H1 (cell line): Measurements from ENCODE around the gene ACOX1. TPM values are rescaled to one million over a fixed set of nuclear protein-coding genes. Genes with fewer than 3 reads are reported as not detected.

ENCODE experiments used
- CTCF ChIA-PET: fragments of 300-600 bp; sonication (Branson Sonifier 250); formaldehyde crosslinking; loops from one replicate; lab custom pipeline; 2021; ENCODE audit not compliant: partially characterized antibody; lab: Charles Lee
- POLR2A ChIA-PET: fragments of 300-600 bp; sonication (Branson Sonifier 250); formaldehyde crosslinking; loops from one replicate; lab custom pipeline; 2021; ENCODE audit warnings: inconsistent platforms; ENCODE audit not compliant: partially characterized antibody; lab: Charles Lee
- DNase-seq, 2 experiments: peaks; one replicate each; pipeline versions ENCODE4 v3.0.0 to v3.0.0-alpha.2; 2010 to 2022; ENCODE audit warnings: low spot score in 2 of 2, low read depth in 1 of 2, mixed read lengths in 1 of 2
- FAIRE-seq: peaks from 2 replicates; lab custom pipeline; 2011; peaks lifted over from hg19 to GRCh38; lab: Jason Lieb, UNC
- H2AFZ ChIP-seq: 2 replicates; pipeline ENCODE4 v1.8.1; 2012; ENCODE audit warnings: low read length, inconsistent platforms
- H2AK5ac ChIP-seq: 2 replicates; pipeline ENCODE4 v1.6.1; 2013; ENCODE audit warnings: low read depth, low read length
- H2BK120ac ChIP-seq: replicated peaks from 2 replicates; pipeline ENCODE3; 2013; ENCODE audit warnings: low read depth, low read length, inconsistent platforms
- H2BK12ac ChIP-seq: 2 replicates; pipeline ENCODE4 v1.6.1; 2013; ENCODE audit warnings: low read depth, low read length
- H2BK15ac ChIP-seq: 2 replicates; pipeline ENCODE4 v1.6.1; 2013; ENCODE audit warnings: low read length
- H2BK20ac ChIP-seq: 2 replicates; pipeline ENCODE4 v1.6.1; 2013; ENCODE audit warnings: low read length
- H2BK5ac ChIP-seq: 2 replicates; pipeline ENCODE4 v1.6.1; 2013; ENCODE audit warnings: low read depth, low read length
- H3K14ac ChIP-seq: 2 replicates; pipeline ENCODE4 v1.6.1; 2013; ENCODE audit warnings: inconsistent platforms; ENCODE audit not compliant: insufficient read length
- H3K18ac ChIP-seq: 2 replicates; pipeline ENCODE4 v1.6.1; 2013; ENCODE audit warnings: low read length; ENCODE audit errors: extremely low read depth
- H3K23ac ChIP-seq: 2 replicates; pipeline ENCODE4 v1.6.1; 2013; ENCODE audit warnings: inconsistent platforms; ENCODE audit not compliant: insufficient read length
- H3K23me2 ChIP-seq: 2 replicates; pipeline ENCODE4 v1.6.1; 2013; ENCODE audit warnings: low read depth, low read length
- H3K27ac ChIP-seq: 2 replicates; pipeline ENCODE4 v1.6.1; 2011; ENCODE audit warnings: low read depth, low read length, inconsistent platforms
- H3K27me3 ChIP-seq, 4 experiments: replicated peaks in 1 of 4; 1 replicate in 1 of 4; 2 replicates in 3 of 4; pipeline versions ENCODE4 v1.6.1 to v1.8.1; 2011 to 2013; ENCODE audit warnings: low read length in 3 of 4, mild to moderate bottlenecking in 3 of 4, inconsistent platforms in 2 of 4, mixed read lengths in 2 of 4, moderate library complexity in 1 of 4; ENCODE audit not compliant: control insufficient read depth in 3 of 4, insufficient read depth in 3 of 4; ENCODE audit errors: extremely low read depth in 1 of 4
- H3K36me3 ChIP-seq, 4 experiments: 2 replicates each; pipeline versions ENCODE4 v1.6.1 to v1.8.1; 2011 to 2013; ENCODE audit warnings: mild to moderate bottlenecking in 4 of 4, low read length in 3 of 4, moderate library complexity in 2 of 4, control low read depth in 1 of 4, inconsistent platforms in 1 of 4; ENCODE audit not compliant: insufficient read depth in 4 of 4, control insufficient read depth in 2 of 4
- H3K4ac ChIP-seq: replicated peaks from 2 replicates; pipeline ENCODE3; 2013; ENCODE audit warnings: low read length, low read depth, mixed read lengths, inconsistent platforms; ENCODE audit not compliant: insufficient read length
- H3K4me1 ChIP-seq, 4 experiments: replicated peaks in 1 of 4; 1 replicate in 1 of 4; 2 replicates in 3 of 4; pipeline versions ENCODE4 v1.6.1 to v1.8.1; 2011 to 2013; ENCODE audit warnings: low read length in 3 of 4, inconsistent platforms in 2 of 4, mixed read lengths in 1 of 4; ENCODE audit not compliant: insufficient read depth in 4 of 4, control insufficient read depth in 3 of 4
- H3K4me2 ChIP-seq, 2 experiments: 2 replicates each; pipeline versions ENCODE4 v1.6.1 to v1.8.1; 2011 to 2013; ENCODE audit warnings: low read depth in 2 of 2, low read length in 2 of 2, control low read depth in 1 of 2, inconsistent platforms in 1 of 2, mild to moderate bottlenecking in 1 of 2; ENCODE audit not compliant: insufficient read depth in 1 of 2
- H3K4me3 ChIP-seq, 4 experiments: fragments of 200-600, 300-600 bp in 1 of 4; sonication (generic), shearing (Covaris generic), sonication (Bioruptor Twin) in 1 of 4; 2 replicates each; pipeline versions ENCODE4 v1.5.1 to v1.8.1; 2011 to 2016; ENCODE audit warnings: low read length in 4 of 4, low read depth in 3 of 4, control low read depth in 2 of 4, inconsistent platforms in 2 of 4, mild to moderate bottlenecking in 2 of 4, mixed read lengths in 1 of 4, moderate library complexity in 1 of 4; ENCODE audit not compliant: insufficient read depth in 2 of 4; ENCODE audit errors: extremely low read depth in 1 of 4
- H3K56ac ChIP-seq: replicated peaks from 2 replicates; pipeline ENCODE3; 2013; ENCODE audit warnings: low read depth, mild to moderate bottlenecking, mixed read lengths, low read length, inconsistent platforms; ENCODE audit not compliant: insufficient read length
- H3K79me1 ChIP-seq: 2 replicates; pipeline ENCODE4 v1.6.1; 2013; ENCODE audit warnings: low read depth, low read length, control low read depth
- H3K79me2 ChIP-seq, 2 experiments: 2 replicates each; pipeline versions ENCODE4 v1.6.1 to v1.8.1; 2012 to 2013; ENCODE audit warnings: low read length in 2 of 2, mild to moderate bottlenecking in 2 of 2, inconsistent platforms in 1 of 2; ENCODE audit not compliant: insufficient read depth in 2 of 2, control insufficient read depth in 1 of 2
- H3K9ac ChIP-seq, 4 experiments: replicated peaks in 1 of 4; 1 replicate in 1 of 4; 2 replicates in 3 of 4; pipeline versions ENCODE4 v1.6.1 to v1.8.1; 2011 to 2013; ENCODE audit warnings: low read depth in 3 of 4, low read length in 3 of 4, control low read depth in 2 of 4, mild to moderate bottlenecking in 2 of 4, moderate library complexity in 2 of 4, inconsistent platforms in 1 of 4; ENCODE audit errors: extremely low read depth in 1 of 4
- H3K9me3 ChIP-seq, 2 experiments: 2 replicates each; pipeline versions ENCODE4 v1.6.1 to v1.8.1; 2012 to 2013; ENCODE audit warnings: mild to moderate bottlenecking in 2 of 2, moderate library complexity in 2 of 2, control low read depth in 1 of 2, inconsistent platforms in 1 of 2, low read depth in 1 of 2, low read length in 1 of 2, mixed read lengths in 1 of 2; ENCODE audit not compliant: insufficient read depth in 2 of 2
- H4K20me1 ChIP-seq, 2 experiments: replicated peaks in 1 of 2; 2 replicates each; pipeline versions ENCODE3 to v1.8.1; 2011 to 2013; ENCODE audit warnings: inconsistent platforms in 2 of 2, low read length in 2 of 2, mild to moderate bottlenecking in 1 of 2; ENCODE audit not compliant: insufficient read depth in 2 of 2, control insufficient read depth in 1 of 2
- H4K5ac ChIP-seq: 2 replicates; pipeline ENCODE4 v1.6.1; 2013; ENCODE audit warnings: low read length, low read depth, mixed read lengths, inconsistent platforms; ENCODE audit not compliant: insufficient read length
- H4K8ac ChIP-seq: 2 replicates; pipeline ENCODE4 v1.8.0; 2013; ENCODE audit warnings: mild to moderate bottlenecking, moderate library complexity, low read length, inconsistent platforms; ENCODE audit not compliant: insufficient read depth; ENCODE audit errors: extremely low read depth
- H4K91ac ChIP-seq: replicated peaks from 2 replicates; pipeline ENCODE3; 2013; ENCODE audit warnings: low read length, mixed read lengths, inconsistent platforms; ENCODE audit not compliant: insufficient read length
- CHD1 ChIP-seq: IDR thresholded peaks from 2 replicates; pipeline ENCODE4 v1.6.1; 2012; ENCODE audit warnings: low read depth, low read length, improper control_type of control experiment
- EGR1 ChIP-seq: IDR thresholded peaks from 2 replicates; pipeline ENCODE4 v1.6.1; 2011; ENCODE audit warnings: low read depth, low read length, borderline replicate concordance
- GABPA ChIP-seq: IDR thresholded peaks from 2 replicates; pipeline ENCODE4 v1.6.1; 2011; ENCODE audit warnings: mild to moderate bottlenecking, low read length, moderate library complexity, borderline replicate concordance; ENCODE audit not compliant: insufficient read depth
- GTF2F1 ChIP-seq: IDR thresholded peaks from 2 replicates; pipeline ENCODE4 v1.6.1; 2012; ENCODE audit warnings: low read depth, low read length, improper control_type of control experiment, borderline replicate concordance
- HDAC6 ChIP-seq: IDR thresholded peaks from one replicate; pipeline ENCODE4 v1.7.1; 2012; ENCODE audit warnings: low read depth, mild to moderate bottlenecking, inconsistent platforms, low read length, moderate library complexity
- KDM4A ChIP-seq: IDR thresholded peaks from one replicate; pipeline ENCODE4 v1.7.1; 2012; ENCODE audit warnings: low read depth, mild to moderate bottlenecking, moderate library complexity, low read length, inconsistent platforms; ENCODE audit not compliant: severe bottlenecking
- POLR2A ChIP-seq, 2 experiments: IDR thresholded peaks; 1 replicate in 1 of 2; 2 replicates in 1 of 2; pipeline ENCODE4 v1.6.1; 2011; ENCODE audit warnings: low read depth in 2 of 2, low read length in 2 of 2, mild to moderate bottlenecking in 2 of 2; ENCODE audit errors: control extremely low read depth in 1 of 2
- RNF2 ChIP-seq: fragments of 200-900, 300-1000 bp; sonication (generic); IDR thresholded peaks from 2 replicates; pipeline ENCODE4 v1.7.1; 2016; ENCODE audit warnings: borderline replicate concordance, low read depth, mild to moderate bottlenecking, antibody characterized with exemption, low read length; ENCODE audit not compliant: poor library complexity, severe bottlenecking; ENCODE audit errors: missing control alignments
- SIRT6 ChIP-seq: IDR thresholded peaks from one replicate; pipeline ENCODE4 v1.7.1; 2012; ENCODE audit warnings: low read length, inconsistent platforms
- WGBS, 2 experiments: shearing (Covaris generic) in 1 of 2; methylation state at CpG; one replicate each; pipeline versions ENCODE4 v1.1.6 to v1.1.7; 2013 to 2015; ENCODE audit warnings: low lambda C conversion rate in 2 of 2, mixed read lengths in 2 of 2, inconsistent platforms in 1 of 2, low coverage in 1 of 2, missing lambda C conversion rate in 1 of 2; ENCODE audit not compliant: insufficient replicate concordance in 2 of 2, insufficient coverage in 1 of 2, insufficient read length in 1 of 2; ENCODE audit errors: extremely low coverage in 1 of 2, missing lambda C conversion rate in 1 of 2; 5-methylcytosine and 5-hydroxymethylcytosine counted together
- polyA plus RNA-seq, 7 experiments: library from polyadenylated mRNA; depleted of rRNA in 3 of 7; stranded (reverse) in 5 of 7; unstranded in 2 of 7; fragments of >200 nt in 5 of 7; fragments of 200-250 nt in 2 of 7; gene quantifications; 1 replicate in 5 of 7; 2 replicates in 1 of 7; 4 replicates in 1 of 7; pipeline versions ENCODE4 v1.2.1 to v1.2.3, GENCODE V29; 2011 to 2013; ENCODE audit warnings: missing spikeins in 2 of 7, mixed read lengths in 2 of 7
- total RNA-seq: library from RNA; stranded (reverse); fragmentation: NEBNext Ultra II Directional; extraction: Animal tissue kit (Norgen Biotek cat#: 25700); gene quantifications from 2 replicates; pipeline ENCODE4 v1.2.1, GENCODE V29; 2021

The ACOX1 gene
- total and polyA plus RNA-seq, 2 of the 8 experiments (the other 6 are each of a cell fraction or from before 2014, with no cell fraction given) = 10.5 to 30.4 TPM

DNA sequence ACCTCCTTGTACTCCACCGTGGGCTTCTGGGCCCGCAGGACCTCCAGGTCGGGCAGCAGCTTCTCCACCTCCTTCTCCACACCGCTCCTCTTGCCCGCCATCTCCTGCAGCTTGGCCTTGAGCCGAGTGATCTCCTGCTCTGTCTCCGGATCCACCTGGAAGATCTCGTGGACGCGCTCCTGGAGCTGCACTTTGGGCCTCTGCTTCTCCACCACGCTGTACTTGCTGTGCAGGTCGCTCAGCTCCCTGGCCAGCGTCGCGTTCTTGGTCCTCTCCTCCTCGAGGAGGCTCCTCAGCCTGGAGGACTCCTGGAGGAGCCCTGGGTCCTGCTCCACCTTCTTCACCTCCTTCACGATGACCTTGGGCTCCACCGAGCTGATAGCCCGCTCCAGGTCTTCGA is 30.5 kb upstream of the ACOX1 start:
- peak overlapping the region; percentile 69 for H3K4ac ChIP-seq
- ChIA-PET POLR2A (interaction anchor here (0.7 to 1.6 kb wide), 5 partner anchors 14 to 261 kb away, joined by 3 to 5 read pairs (median 3); no protein-coding TSS in a partner anchor), CTCF (interaction anchor here (0.5 to 32.0 kb wide), 12 partner anchors 5 to 177 kb away, joined by 3 to 885 read pairs (median 6); partner anchors contain the start of genes CDK3, EVPL, MRPL38 and TRIM65)
- no peak overlapping the region for H4K91ac ChIP-seq
- FAIRE-seq (no peak), DNase-seq (no peak)
- no peak overlapping the region for H2BK120ac ChIP-seq
- no peak overlapping the region for H3K9ac ChIP-seq
- no peak for TF ChIP-seq SIRT6
- no peak for TF ChIP-seq GABPA
- TF ChIP-seq KDM4A = no peak
- TF ChIP-seq HDAC6 = no peak
- no peak for TF ChIP-seq RNF2
- no peak for TF ChIP-seq POLR2A (IDR thresholded peaks at IDR 0.05; ENCODE audit: control extremely low read depth in 1 of 2, low read depth in 2 of 2, low read length in 2 of 2)
- TF ChIP-seq GTF2F1 = no peak
- no peak for TF ChIP-seq CHD1
- no peak for TF ChIP-seq EGR1
- H2BK20ac ChIP-seq = no peak overlapping the region
- H3K23ac ChIP-seq = no peak overlapping the region
- H3K23me2 ChIP-seq = no peaks in the 10 kb centered on the region
- no peak overlapping the region for H2BK12ac ChIP-seq
- no peak overlapping the region for H3K4me3 ChIP-seq
- H3K36me3 ChIP-seq = no peaks in the 10 kb centered on the region; a peak in 1 of 8 replicates
- H3K14ac ChIP-seq = no peak overlapping the region
- H2AK5ac ChIP-seq = no peak overlapping the region
- no peak overlapping the region for H4K5ac ChIP-seq
- H3K79me1 ChIP-seq = no peaks in the 10 kb centered on the region
- H2BK5ac ChIP-seq = no peak overlapping the region
- H3K79me2 ChIP-seq = no peaks in the 10 kb centered on the region
- H3K27ac ChIP-seq = no peak overlapping the region
- H3K4me2 ChIP-seq = no peak overlapping the region
- H3K56ac ChIP-seq = no peak overlapping the region
- no peaks in the 10 kb centered on the region for H4K20me1 ChIP-seq
- H3K18ac ChIP-seq = no peak overlapping the region
- H4K8ac ChIP-seq = peak overlapping the region; percentile 22
- H2AFZ ChIP-seq = no peak overlapping the region
- no peak overlapping the region for H2BK15ac ChIP-seq
- 91% methylated on average over 19 of the region's 20 CpGs; no CpG with 5 or more reads in 1 of the 2 experiments for WGBS, 2 experiments
- no peaks in the 10 kb centered on the region; a peak in 1 of 7 replicates for H3K27me3 ChIP-seq
- no peaks in the 10 kb centered on the region; a peak in 1 of 4 replicates for H3K9me3 ChIP-seq
- peaks cover 0 to 1% (median under 1%) of the 10 kb centered on the region in 4 experiments; a peak in 3 of 7 replicates for H3K4me1 ChIP-seq
